ENCODE measurements around the gene SOX1.

Gene SOX1

DNA sequence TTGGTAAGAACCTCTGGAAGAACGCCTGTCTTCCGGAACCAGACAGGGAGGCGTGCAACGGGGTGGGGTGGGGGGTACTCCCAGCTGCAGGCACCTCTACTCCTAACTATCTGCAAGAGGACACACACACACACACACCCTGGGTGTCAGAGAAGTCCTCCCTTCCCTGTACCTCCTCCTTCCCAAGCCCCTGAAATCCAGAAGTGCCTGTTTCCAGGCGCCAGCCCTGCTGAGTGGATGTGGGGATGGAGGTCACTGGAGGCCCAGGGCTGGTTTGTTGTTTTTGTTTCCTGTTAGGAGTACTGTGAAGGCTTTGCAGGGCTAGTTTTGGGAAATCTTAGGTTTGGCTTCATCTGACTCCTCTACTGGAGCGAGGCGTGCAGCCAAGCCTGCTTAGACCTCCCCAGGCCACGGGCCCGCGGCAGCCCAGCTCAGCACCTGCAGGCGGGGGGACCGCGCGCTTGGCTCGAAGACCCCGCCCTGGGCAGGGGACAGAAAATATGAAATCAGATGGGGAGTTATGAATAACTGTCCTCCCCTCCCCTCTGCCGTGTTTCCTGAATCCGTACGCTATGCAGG is 36.4 kb downstream of the SOX1 start:
- ATAC-seq (ENCODE audit: insufficient read depth, low read depth), result no peak
- H3K9ac ChIP-seq (ENCODE audit: low read depth, low read length), result no peak overlapping the region
- H3K4me3 ChIP-seq (ENCODE audit: low read depth in 1 of 2, low read length in 2 of 2), result no peak overlapping the region
- H3K4me1 ChIP-seq (ENCODE audit: insufficient read depth, low read length), result no peaks in the 10 kb centered on the region
- H3K27me3 ChIP-seq (ENCODE audit: insufficient read depth, low read length, poor library complexity), result peaks cover 4% of the 10 kb centered on the region
- DNase-seq, result no peak
- H2AFZ ChIP-seq (ENCODE audit: low read depth, low read length), result no peak overlapping the region
- H3K79me2 ChIP-seq (ENCODE audit: insufficient read depth, low read length), result no peaks in the 10 kb centered on the region
- no peaks in the 10 kb centered on the region for H3K9me3 ChIP-seq (ENCODE audit: insufficient read depth, low read length, severe bottlenecking)
- no peaks in the 10 kb centered on the region for H3K36me3 ChIP-seq (ENCODE audit: insufficient read depth, low read length)
- TF ChIP-seq EZH2 (IDR thresholded peaks at IDR 0.05; ENCODE audit: borderline replicate concordance, low read depth, low read length, severe bottlenecking), result no peak
- TF ChIP-seq, protein P1, sequence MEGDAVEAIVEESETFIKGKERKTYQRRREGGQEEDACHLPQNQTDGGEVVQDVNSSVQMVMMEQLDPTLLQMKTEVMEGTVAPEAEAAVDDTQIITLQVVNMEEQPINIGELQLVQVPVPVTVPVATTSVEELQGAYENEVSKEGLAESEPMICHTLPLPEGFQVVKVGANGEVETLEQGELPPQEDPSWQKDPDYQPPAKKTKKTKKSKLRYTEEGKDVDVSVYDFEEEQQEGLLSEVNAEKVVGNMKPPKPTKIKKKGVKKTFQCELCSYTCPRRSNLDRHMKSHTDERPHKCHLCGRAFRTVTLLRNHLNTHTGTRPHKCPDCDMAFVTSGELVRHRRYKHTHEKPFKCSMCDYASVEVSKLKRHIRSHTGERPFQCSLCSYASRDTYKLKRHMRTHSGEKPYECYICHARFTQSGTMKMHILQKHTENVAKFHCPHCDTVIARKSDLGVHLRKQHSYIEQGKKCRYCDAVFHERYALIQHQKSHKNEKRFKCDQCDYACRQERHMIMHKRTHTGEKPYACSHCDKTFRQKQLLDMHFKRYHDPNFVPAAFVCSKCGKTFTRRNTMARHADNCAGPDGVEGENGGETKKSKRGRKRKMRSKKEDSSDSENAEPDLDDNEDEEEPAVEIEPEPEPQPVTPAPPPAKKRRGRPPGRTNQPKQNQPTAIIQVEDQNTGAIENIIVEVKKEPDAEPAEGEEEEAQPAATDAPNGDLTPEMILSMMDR (IDR thresholded peaks at IDR 0.05; ENCODE audit: borderline replicate concordance, extremely low read depth, low read length, poor library complexity, severe bottlenecking), result no peak
- H3K4me2 ChIP-seq (ENCODE audit: insufficient read depth, low read length), result no peak overlapping the region
- no peak overlapping the region for H3K27ac ChIP-seq (ENCODE audit: low read length)
- H4K20me1 ChIP-seq (ENCODE audit: insufficient read depth, low read length), result no peaks in the 10 kb centered on the region

DNA sequence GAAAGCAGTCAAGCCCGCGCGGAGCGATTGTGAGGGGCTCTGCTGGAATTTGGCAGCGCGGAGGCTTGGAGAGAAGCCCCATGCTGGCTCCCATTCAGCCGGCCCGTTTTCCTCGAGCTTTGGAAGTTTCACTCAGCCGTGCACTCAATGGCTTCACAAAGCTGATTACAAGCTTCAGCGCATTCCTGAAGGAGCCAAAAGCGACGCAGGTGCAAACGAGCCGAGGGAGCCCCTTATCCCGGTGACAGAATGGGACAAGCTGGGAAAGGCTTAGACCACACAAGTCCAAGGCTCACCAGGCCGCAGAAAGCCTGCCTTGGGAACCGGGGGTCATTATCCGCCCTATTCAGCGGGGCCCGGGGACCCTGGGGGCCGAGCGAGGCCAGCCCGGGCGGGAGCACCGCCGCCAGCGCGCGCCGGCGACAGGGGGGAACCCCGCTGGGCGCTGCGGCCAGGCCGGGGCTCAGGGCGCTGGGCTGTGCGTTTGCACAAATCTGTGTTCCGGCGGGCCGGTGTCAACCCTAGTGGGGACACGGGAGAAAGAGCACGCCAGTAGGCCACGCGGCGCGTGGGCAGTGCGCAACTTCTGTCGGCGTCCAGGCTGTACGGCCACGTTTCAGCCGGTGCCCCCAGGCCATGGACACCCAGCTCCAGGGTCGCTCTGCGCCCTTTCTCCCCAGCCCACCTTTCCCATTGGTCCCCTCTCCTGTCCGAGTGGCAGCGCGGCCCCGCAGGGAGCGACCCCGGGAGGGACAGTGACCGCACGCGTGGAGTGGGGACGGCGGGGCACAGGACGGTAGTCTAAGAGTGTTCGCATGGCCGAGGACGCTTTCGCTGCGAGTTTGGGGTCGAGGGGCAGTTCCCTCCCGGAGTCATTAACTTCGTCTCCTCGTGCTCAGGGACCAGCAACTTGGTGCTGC is 37.3 kb downstream of the SOX1 start:
- H3K27ac ChIP-seq (ENCODE audit: low read length), result no peak overlapping the region
- ATAC-seq (ENCODE audit: insufficient read depth, low read depth) (no peak), DNase-seq (no peak)
- no peak overlapping the region for H3K9ac ChIP-seq (ENCODE audit: low read depth, low read length)
- H2AFZ ChIP-seq (ENCODE audit: low read depth, low read length), result no peak overlapping the region
- H3K4me1 ChIP-seq (ENCODE audit: insufficient read depth, low read length), result no peaks in the 10 kb centered on the region
- no peaks in the 10 kb centered on the region for H3K36me3 ChIP-seq (ENCODE audit: insufficient read depth, low read length)
- no peak overlapping the region for H3K4me3 ChIP-seq (ENCODE audit: low read depth in 1 of 2, low read length in 2 of 2)
- TF ChIP-seq, protein P1 (IDR thresholded peaks at IDR 0.05; ENCODE audit: borderline replicate concordance, extremely low read depth, low read length, poor library complexity, severe bottlenecking), result no peak
- TF ChIP-seq EZH2 (IDR thresholded peaks at IDR 0.05; ENCODE audit: borderline replicate concordance, low read depth, low read length, severe bottlenecking), result no peak
- peaks cover 4% of the 10 kb centered on the region for H3K27me3 ChIP-seq (ENCODE audit: insufficient read depth, low read length, poor library complexity)
- H4K20me1 ChIP-seq (ENCODE audit: insufficient read depth, low read length), result no peaks in the 10 kb centered on the region
- no peaks in the 10 kb centered on the region for H3K79me2 ChIP-seq (ENCODE audit: insufficient read depth, low read length)
- no peak overlapping the region for H3K4me2 ChIP-seq (ENCODE audit: insufficient read depth, low read length)
- no peaks in the 10 kb centered on the region for H3K9me3 ChIP-seq (ENCODE audit: insufficient read depth, low read length, severe bottlenecking)

DNA sequence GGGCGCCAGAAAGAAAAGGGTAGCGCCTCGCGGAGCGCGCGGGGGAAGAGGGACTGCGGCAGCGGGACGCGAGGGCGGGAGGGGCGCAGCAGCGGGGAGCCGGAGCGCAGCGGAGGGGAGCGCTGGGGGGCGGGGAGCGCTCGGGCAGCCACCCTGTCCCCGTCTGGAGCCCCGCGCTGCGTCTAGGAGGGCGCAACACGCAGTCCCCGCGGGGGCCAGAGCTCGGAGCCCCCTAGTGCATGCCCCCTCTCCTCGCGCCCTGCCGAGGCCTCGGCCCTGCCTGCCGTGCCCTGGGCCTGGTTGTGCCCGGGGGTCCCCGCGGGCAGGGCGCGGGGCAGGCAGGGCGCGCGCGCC is 37.9 kb downstream of the SOX1 start:
- Histone ChIP-seq H3K9me3 (ENCODE audit: insufficient read depth, low read length, severe bottlenecking) (no peaks in the 10 kb centered on the region), H3K36me3 (ENCODE audit: insufficient read depth, low read length) (no peaks in the 10 kb centered on the region), H4K20me1 (ENCODE audit: insufficient read depth, low read length) (no peaks in the 10 kb centered on the region), H3K4me2 (ENCODE audit: insufficient read depth, low read length) (no peak overlapping the region), H3K79me2 (ENCODE audit: insufficient read depth, low read length) (no peaks in the 10 kb centered on the region), H3K27me3 (ENCODE audit: insufficient read depth, low read length, poor library complexity) (peaks cover 6% of the 10 kb centered on the region), H3K9ac (ENCODE audit: low read depth, low read length) (no peak overlapping the region), H3K4me3 (ENCODE audit: low read depth in 1 of 2, low read length in 2 of 2) (no peak overlapping the region), H3K4me1 (ENCODE audit: insufficient read depth, low read length) (no peaks in the 10 kb centered on the region), H2AFZ (ENCODE audit: low read depth, low read length) (no peak overlapping the region), H3K27ac (ENCODE audit: low read length) (no peak overlapping the region)
- no peak for ATAC-seq (ENCODE audit: insufficient read depth, low read depth)
- no peak for DNase-seq
- TF ChIP-seq EZH2 (IDR thresholded peaks at IDR 0.05; ENCODE audit: borderline replicate concordance, low read depth, low read length, severe bottlenecking), result no peak

DNA sequence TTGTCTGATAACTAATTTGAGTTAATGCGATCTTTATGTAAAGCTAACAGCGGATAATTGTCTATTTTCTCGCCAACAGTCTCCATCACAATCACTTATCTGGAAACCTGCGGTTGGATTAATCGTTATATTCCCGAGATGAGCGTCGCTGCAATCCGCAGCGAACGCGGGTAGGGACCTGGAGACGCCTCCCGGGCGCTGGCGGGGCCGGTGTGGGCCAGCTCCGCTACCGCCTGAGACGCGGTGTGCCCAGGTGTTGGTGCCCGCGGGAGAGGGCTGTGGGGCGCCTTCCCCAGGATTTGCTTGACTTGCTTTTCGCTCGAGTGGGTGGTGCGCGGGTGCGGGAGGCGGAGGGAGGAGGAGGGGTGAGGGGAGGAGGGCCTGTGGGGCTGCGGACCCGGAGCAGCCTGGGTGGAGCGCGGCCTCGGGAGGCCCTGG is 38.3 kb downstream of the SOX1 start:
- Histone ChIP-seq H3K4me2 (ENCODE audit: insufficient read depth, low read length) (no peak overlapping the region), H3K36me3 (ENCODE audit: insufficient read depth, low read length) (no peaks in the 10 kb centered on the region), H3K9me3 (ENCODE audit: insufficient read depth, low read length, severe bottlenecking) (no peaks in the 10 kb centered on the region), H2AFZ (ENCODE audit: low read depth, low read length) (no peak overlapping the region), H3K4me1 (ENCODE audit: insufficient read depth, low read length) (no peaks in the 10 kb centered on the region), H3K27me3 (ENCODE audit: insufficient read depth, low read length, poor library complexity) (peaks cover 8% of the 10 kb centered on the region), H3K4me3 (ENCODE audit: low read depth in 1 of 2, low read length in 2 of 2) (no peak overlapping the region), H4K20me1 (ENCODE audit: insufficient read depth, low read length) (no peaks in the 10 kb centered on the region), H3K79me2 (ENCODE audit: insufficient read depth, low read length) (no peaks in the 10 kb centered on the region), H3K27ac (ENCODE audit: low read length) (no peak overlapping the region), H3K9ac (ENCODE audit: low read depth, low read length) (no peak overlapping the region)
- ATAC-seq (ENCODE audit: insufficient read depth, low read depth), result no peak
- TF ChIP-seq, protein P1 (IDR thresholded peaks at IDR 0.05; ENCODE audit: borderline replicate concordance, extremely low read depth, low read length, poor library complexity, severe bottlenecking), result no peak
- TF ChIP-seq EZH2 (IDR thresholded peaks at IDR 0.05; ENCODE audit: borderline replicate concordance, low read depth, low read length, severe bottlenecking), result no peak
- no peak for DNase-seq
